KOPT-K1 (cell line): ENCODE measurements around the gene CCDC88B.
A peak's percentile ranks its signal among the peaks of the same experiment; 100 is the strongest.

ENCODE experiments used
- H3K27ac ChIP-seq: fragments of 200-600 bp; sonication (generic); 2 replicates; pipeline ENCODE4 v1.5.1; 2016; ENCODE audit warnings: antibody characterized with exemption, mild to moderate bottlenecking, low read depth, low read length; ENCODE audit not compliant: poor library complexity, severe bottlenecking
- H3K36me3 ChIP-seq: fragments of 200-600 bp; sonication (generic); 2 replicates; pipeline ENCODE4 v1.5.1; 2017; ENCODE audit warnings: antibody characterized with exemption, mild to moderate bottlenecking, low read length, moderate library complexity; ENCODE audit not compliant: insufficient read depth
- H3K9me3 ChIP-seq: fragments of 200-600 bp; sonication (generic); 2 replicates; pipeline ENCODE4 v1.5.1; 2017; ENCODE audit warnings: antibody characterized with exemption, low read length, mild to moderate bottlenecking; ENCODE audit not compliant: insufficient read depth, poor library complexity, severe bottlenecking

CCDC88B gene

GRCh38 chr11:64384981-64385944 is 45.3 kb downstream of the CCDC88B start:
- H3K9me3 ChIP-seq, result no peaks in the 10 kb centered on the region
- H3K36me3 ChIP-seq, result no peaks in the 10 kb centered on the region
- peak overlapping the region; percentile 61 for H3K27ac ChIP-seq

GRCh38 chr11:64385945-64386704 is 46.1 kb downstream of the CCDC88B start:
- Histone ChIP-seq H3K27ac (peak overlapping the region; percentile 61), H3K36me3 (no peaks in the 10 kb centered on the region), H3K9me3 (no peaks in the 10 kb centered on the region)

DNA sequence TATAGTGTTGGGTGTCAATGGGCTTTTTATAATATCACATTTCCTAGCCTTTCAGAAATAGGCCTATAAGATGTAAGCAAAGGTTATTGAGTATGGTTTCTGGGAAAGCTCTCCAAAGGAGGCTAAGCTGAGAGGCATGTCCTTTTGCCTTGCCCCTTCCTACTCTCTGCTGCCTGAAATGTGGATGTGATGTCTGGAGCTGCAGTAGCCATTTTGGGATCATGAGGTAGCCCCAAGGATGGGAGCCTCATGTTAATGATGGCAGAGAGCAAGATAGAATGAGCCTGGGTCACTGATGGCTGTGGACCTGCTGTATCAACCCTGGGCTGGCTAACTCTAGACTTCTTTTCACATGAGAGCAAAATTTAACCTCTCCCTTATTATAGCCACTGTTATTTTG is 47.9 kb downstream of the CCDC88B start:
- no peaks in the 10 kb centered on the region for H3K36me3 ChIP-seq
- no peaks in the 10 kb centered on the region for H3K9me3 ChIP-seq
- no peak overlapping the region for H3K27ac ChIP-seq

DNA sequence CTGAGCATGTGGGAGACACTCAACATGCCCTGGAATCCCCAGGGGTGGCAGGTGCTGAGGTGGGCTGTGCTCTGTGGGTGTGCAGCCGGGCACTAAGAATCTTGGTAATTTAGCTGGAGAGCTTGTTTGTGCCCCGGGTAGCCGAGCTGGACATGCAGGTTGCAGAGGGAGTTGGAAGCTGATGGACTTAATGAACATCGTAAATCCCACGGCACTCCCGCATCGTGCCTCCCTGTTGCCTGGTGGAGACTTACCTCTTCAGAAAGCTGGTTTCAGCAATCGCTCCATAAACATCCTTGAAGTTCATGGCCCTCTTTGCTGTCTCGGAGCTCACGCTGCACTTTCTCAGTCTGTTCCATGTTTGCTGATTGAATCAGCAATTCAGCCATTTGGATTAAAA is 48.9 kb downstream of the CCDC88B start:
- Histone ChIP-seq H3K27ac (no peak overlapping the region), H3K36me3 (no peaks in the 10 kb centered on the region), H3K9me3 (no peaks in the 10 kb centered on the region)

- no peaks in the 10 kb centered on the region for H3K9me3 ChIP-seq
- no peaks in the 10 kb centered on the region for H3K36me3 ChIP-seq
- H3K27ac ChIP-seq, result no peak overlapping the region
Observed at GRCh38 chr11:64389851-64390250, 49.8 kb downstream of the CCDC88B start.

DNA sequence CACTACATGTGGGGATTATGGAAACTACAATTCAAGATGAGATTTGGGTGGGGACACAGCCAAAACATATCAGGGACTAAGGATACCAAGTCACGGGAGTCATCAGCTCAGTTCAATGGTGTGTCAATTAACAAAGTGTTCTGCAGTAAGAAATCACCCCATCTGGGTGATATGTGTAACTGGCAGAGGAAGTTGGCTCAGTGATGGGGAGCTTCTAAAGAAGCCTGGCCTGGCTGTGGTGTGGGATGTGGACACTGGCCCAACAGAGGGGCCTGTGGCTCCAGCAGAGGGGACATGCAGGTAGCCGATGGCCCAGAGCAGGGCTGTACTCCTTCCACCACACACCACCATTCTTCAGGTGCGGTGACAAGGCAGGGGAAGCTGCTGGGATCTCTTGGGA is 50.6 kb downstream of the CCDC88B start:
- Histone ChIP-seq H3K27ac (no peak overlapping the region), H3K9me3 (no peaks in the 10 kb centered on the region), H3K36me3 (no peaks in the 10 kb centered on the region)

DNA sequence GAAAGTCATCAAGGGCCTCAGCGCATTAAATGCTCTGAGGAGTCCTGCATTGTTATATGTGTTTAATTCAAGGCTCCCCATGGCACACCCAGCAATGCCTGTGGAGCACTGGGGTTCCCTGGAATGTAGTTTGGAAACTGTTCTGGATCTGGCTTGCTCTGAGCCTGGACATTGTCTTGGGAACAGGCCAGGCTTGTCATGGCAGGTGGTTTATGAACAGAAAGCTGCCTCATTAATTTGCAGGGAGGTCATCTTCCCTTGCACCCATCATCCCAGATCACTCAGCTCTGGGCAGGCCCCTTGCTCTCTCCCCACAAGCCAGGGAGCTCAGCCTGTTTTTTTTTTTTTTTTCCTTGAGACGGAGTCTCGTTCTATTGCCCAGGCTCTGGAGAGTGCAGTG is 51.8 kb downstream of the CCDC88B start:
- Histone ChIP-seq H3K27ac (no peak overlapping the region), H3K9me3 (no peaks in the 10 kb centered on the region), H3K36me3 (no peaks in the 10 kb centered on the region)

DNA sequence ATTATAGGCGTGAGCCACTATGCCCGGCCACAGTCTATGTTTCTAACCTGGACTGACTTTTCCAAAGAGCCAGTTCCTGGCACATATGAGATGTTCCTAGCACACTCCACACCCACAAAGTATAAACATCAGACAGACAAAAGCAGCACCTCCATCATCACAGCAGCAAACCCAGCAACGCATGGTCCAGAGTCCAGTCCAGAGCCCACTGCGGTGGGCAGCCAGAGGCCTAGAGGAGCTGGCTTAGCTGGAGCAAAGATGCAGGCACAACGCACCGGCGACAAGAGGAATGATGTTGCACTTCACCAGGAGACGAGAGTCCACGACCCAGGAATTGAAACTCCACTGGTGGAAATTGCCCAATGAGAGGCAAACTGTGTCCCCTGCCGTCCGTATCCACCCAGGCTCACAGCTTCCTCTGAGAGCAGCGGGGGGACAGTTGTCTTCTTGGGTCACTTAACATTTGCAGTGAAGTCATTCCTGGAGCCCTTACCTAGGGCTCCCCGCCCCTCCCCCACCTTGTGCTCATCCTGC is 55.6 kb downstream of the CCDC88B start:
- no peaks in the 10 kb centered on the region for H3K9me3 ChIP-seq
- H3K27ac ChIP-seq, result no peak overlapping the region
- H3K36me3 ChIP-seq, result no peaks in the 10 kb centered on the region

DNA sequence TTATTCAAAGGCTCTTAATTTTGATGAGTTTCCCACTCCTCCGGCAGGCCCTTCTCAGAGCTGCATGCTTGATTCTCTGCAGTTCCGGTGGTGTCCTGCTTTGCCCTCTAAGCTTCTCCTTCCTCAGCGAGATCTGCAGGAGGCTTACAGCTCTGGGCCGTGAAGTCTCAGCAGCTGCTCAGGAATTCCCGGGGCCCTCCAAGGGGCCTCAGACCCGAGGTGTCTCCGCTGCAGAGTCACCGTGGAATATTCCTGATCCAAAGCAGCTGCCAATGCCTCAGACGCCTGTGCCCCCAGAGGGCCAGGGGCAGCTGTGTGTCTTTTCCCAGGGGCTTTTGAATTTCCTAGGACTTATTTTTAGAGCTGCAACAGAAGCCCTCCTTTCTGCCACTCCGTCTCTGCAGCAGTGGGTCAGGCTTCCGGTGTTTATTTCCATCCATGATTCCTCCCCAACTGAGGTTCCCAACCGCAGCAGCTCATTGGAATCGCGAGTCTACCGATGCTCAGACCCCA is 56.1 kb downstream of the CCDC88B start:
- Histone ChIP-seq H3K36me3 (no peaks in the 10 kb centered on the region), H3K27ac (no peak overlapping the region), H3K9me3 (no peaks in the 10 kb centered on the region)

- no peaks in the 10 kb centered on the region for H3K9me3 ChIP-seq
- H3K36me3 ChIP-seq, result no peaks in the 10 kb centered on the region
- no peak overlapping the region for H3K27ac ChIP-seq
Observed at GRCh38 chr11:64400102-64400501, 60.1 kb downstream of the CCDC88B start.

DNA sequence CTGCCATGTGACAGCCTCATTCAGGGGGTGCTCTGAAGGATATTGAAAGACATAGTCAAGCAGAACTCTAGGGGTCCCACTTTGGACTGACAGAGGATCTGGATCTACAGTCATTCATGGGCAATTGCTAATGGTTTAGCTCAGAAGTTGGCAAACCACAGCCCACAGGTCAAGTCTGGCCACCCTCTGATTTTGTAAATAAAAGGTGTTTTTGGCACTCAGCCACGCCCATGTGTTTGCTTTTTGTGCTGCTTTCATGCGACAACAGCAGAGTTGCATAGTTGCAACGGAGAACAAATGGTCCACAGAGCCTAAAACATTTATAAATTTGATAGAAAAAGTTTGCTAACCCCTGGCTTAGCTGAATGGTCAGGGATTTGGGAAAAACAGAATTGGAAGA is 60.7 kb downstream of the CCDC88B start:
- H3K9me3 ChIP-seq, result no peaks in the 10 kb centered on the region
- H3K27ac ChIP-seq, result no peak overlapping the region
- no peaks in the 10 kb centered on the region for H3K36me3 ChIP-seq

GRCh38 chr11:64401775-64402174 is 61.8 kb downstream of the CCDC88B start:
- Histone ChIP-seq H3K27ac (no peak overlapping the region), H3K36me3 (no peaks in the 10 kb centered on the region), H3K9me3 (no peaks in the 10 kb centered on the region)

DNA sequence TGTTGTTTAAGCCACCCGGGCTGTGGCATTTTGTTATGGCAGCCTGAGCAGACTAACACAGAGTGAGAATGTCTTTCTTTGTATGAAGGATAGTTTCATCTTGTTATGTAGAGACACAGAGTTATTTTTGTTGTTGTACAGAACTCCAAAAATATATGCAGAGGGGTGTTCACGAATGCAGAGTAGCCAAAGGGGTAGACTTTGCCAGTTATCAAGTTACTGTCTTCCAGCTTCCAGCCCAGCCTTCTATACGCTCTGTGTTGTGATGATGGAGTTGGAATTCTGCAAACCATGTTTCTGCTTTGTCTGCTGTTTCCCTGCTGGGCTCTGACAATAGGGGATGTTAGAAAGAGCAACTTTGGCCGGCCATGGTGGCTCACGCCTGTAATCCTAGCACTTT is 63.1 kb downstream of the CCDC88B start:
- no peak overlapping the region for H3K27ac ChIP-seq
- no peaks in the 10 kb centered on the region for H3K36me3 ChIP-seq
- H3K9me3 ChIP-seq, result no peaks in the 10 kb centered on the region

GRCh38 chr11:64406221-64406946 is 66.4 kb downstream of the CCDC88B start:
- Histone ChIP-seq H3K9me3 (no peaks in the 10 kb centered on the region), H3K27ac (no peak overlapping the region)

More at GRCh38 chr11:64406221-64406946, 66.4 kb downstream of the CCDC88B start:
- no peaks in the 10 kb centered on the region for H3K36me3 ChIP-seq
